Mucosa of stomach (tissue), 1 donor: ENCODE measurements around the gene DIAPH2.

Experiments used
- H3K27me3 ChIP-seq: one replicate; pipeline ENCODE4 v1.7.0; 2013; ENCODE audit warnings: mild to moderate bottlenecking, low read length; ENCODE audit not compliant: control insufficient read depth, insufficient read depth
- H3K36me3 ChIP-seq: one replicate; pipeline ENCODE4 v1.7.0; 2013; ENCODE audit warnings: low read length; ENCODE audit not compliant: control insufficient read depth, insufficient read depth
- H3K4me1 ChIP-seq: one replicate; pipeline ENCODE4 v1.7.0; 2013; ENCODE audit warnings: mild to moderate bottlenecking, low read length; ENCODE audit not compliant: control insufficient read depth, insufficient read depth
- H3K4me3 ChIP-seq: one replicate; pipeline ENCODE4 v1.7.0; 2013; ENCODE audit warnings: low read length
- H3K9ac ChIP-seq: one replicate; pipeline ENCODE4 v1.7.0; 2013; ENCODE audit warnings: mild to moderate bottlenecking, low read length, moderate library complexity
- H3K9me3 ChIP-seq: one replicate; pipeline ENCODE4 v1.7.0; 2013; ENCODE audit warnings: mild to moderate bottlenecking, low read length, moderate library complexity; ENCODE audit not compliant: control insufficient read depth
- donor health status: Pancreatic carcinoma.

Gene DIAPH2

GRCh38 chrX:97547877-97548578 lies 863.4 kb downstream of the DIAPH2 start:
- H3K9ac ChIP-seq, result no peak overlapping the region
- no peaks in the 10 kb centered on the region for H3K4me1 ChIP-seq
- no peaks in the 10 kb centered on the region for H3K27me3 ChIP-seq

DNA sequence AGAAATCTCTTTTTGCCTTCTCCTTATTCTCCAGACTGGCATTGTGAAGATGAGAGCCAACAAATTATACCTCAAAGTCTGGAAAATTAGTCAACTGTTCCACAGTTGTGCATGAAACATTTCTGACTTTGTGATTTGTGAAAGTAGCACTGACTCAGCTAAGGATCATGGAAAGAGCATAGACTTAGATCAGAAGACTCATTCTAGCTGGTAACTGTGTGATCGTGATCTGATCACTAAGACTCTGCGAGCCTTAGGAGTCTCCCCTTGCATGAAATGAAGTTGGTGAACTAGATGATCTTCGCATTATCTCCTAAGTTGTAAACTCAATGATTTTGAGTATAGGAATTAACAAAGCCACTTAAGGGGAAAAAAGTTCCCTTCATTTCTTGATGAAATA lies 867.2 kb downstream of the DIAPH2 start:
- Histone ChIP-seq H3K9ac (no peak overlapping the region), H3K27me3 (no peaks in the 10 kb centered on the region), H3K36me3 (no peaks in the 10 kb centered on the region), H3K9me3 (no peaks in the 10 kb centered on the region), H3K4me3 (no peak overlapping the region), H3K4me1 (no peaks in the 10 kb centered on the region)

More at GRCh38 chrX:97547877-97548578, 863.4 kb downstream of the DIAPH2 start:
- Histone ChIP-seq H3K4me3 (no peak overlapping the region), H3K9me3 (no peaks in the 10 kb centered on the region), H3K36me3 (no peaks in the 10 kb centered on the region)

DNA sequence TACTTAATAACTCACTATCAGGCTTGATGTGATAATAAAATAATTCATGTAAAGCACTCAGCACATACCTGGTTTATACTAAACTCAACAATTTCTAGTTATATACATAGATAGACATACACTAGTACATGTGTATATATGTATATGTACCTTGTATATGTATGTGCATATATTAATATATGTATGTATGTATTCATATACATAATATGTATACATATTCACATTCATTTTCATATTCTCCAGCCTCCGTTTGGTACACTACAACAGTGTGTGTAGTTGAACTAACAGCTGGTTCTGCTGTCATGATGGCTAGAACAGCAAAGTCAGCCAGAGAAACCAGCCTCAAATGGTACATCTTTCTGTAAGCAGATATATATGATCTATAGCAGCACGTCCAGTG lies 869.2 kb downstream of the DIAPH2 start:
- H3K27me3 ChIP-seq, result no peaks in the 10 kb centered on the region
- H3K9ac ChIP-seq, result no peak overlapping the region
- no peaks in the 10 kb centered on the region for H3K36me3 ChIP-seq
- H3K4me1 ChIP-seq, result no peaks in the 10 kb centered on the region
- no peaks in the 10 kb centered on the region for H3K9me3 ChIP-seq
- H3K4me3 ChIP-seq, result no peak overlapping the region

GRCh38 chrX:97556359-97556758 lies 871.7 kb downstream of the DIAPH2 start:
- Histone ChIP-seq H3K36me3 (no peaks in the 10 kb centered on the region), H3K9ac (no peak overlapping the region), H3K4me1 (no peaks in the 10 kb centered on the region), H3K27me3 (no peaks in the 10 kb centered on the region), H3K4me3 (no peak overlapping the region), H3K9me3 (no peaks in the 10 kb centered on the region)

DNA sequence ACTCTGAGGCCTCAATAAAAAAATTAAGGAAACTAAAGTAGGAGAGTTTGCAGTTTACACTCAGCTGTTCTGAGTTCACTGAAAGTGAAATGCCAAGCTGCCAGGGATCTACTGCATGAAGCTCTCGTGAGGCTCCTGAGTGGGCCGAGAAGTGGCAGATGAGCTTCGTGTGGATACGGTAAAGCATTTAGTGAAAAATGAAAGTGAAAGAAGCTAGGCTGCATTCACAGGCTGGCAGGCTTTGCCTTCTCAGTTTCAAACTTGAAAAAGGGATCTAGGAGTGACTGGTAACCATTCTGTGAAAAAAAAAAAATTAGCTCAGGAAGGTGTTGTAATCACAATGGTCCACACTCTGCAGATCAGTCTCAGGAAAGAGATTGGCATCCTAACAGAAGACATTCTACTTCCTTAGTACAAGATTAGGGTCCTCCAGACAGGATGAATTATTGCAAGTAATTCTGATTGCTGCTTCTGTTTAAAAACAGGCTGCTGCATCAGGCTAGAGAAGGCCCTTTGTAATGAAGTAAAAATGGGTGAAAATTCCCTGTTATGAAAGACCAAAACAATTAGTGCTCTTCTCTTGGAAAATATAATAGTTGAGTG lies 879.0 kb downstream of the DIAPH2 start:
- Histone ChIP-seq H3K4me1 (no peaks in the 10 kb centered on the region), H3K9ac (peak overlapping the region; percentile 15), H3K9me3 (no peaks in the 10 kb centered on the region), H3K4me3 (no peak overlapping the region), H3K36me3 (no peaks in the 10 kb centered on the region), H3K27me3 (no peaks in the 10 kb centered on the region)

DNA sequence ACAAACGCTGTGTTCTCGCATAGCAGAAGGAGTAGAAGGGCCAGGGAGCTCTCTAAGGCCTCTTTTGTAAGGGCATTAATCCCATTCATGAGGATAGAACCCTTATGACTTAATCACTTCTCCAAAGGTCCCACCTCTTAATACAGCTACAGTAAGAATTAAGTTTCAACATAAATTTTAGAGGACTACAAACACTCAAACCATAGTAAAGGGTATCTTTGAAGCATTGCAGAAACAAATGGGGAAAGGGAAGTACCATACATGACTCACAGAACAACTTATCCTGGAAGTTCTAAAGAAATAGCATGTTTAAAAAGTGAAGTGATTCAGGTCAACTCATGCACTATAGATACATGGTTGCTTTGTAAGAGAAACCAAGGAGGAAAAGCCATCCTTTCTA lies 879.9 kb downstream of the DIAPH2 start:
- Histone ChIP-seq H3K9me3 (no peaks in the 10 kb centered on the region), H3K27me3 (no peaks in the 10 kb centered on the region), H3K4me1 (no peaks in the 10 kb centered on the region), H3K36me3 (no peaks in the 10 kb centered on the region), H3K9ac (no peak overlapping the region), H3K4me3 (no peak overlapping the region)

GRCh38 chrX:97587171-97587570 lies 902.5 kb downstream of the DIAPH2 start:
- Histone ChIP-seq H3K9me3 (no peaks in the 10 kb centered on the region), H3K36me3 (no peaks in the 10 kb centered on the region), H3K27me3 (no peaks in the 10 kb centered on the region), H3K4me3 (no peak overlapping the region), H3K4me1 (no peaks in the 10 kb centered on the region), H3K9ac (no peak overlapping the region)

GRCh38 chrX:97594646-97595224 lies 910.1 kb downstream of the DIAPH2 start:
- Histone ChIP-seq H3K9me3 (no peaks in the 10 kb centered on the region), H3K4me1 (no peaks in the 10 kb centered on the region), H3K27me3 (no peaks in the 10 kb centered on the region), H3K9ac (no peak overlapping the region), H3K4me3 (no peak overlapping the region), H3K36me3 (no peaks in the 10 kb centered on the region)

DNA sequence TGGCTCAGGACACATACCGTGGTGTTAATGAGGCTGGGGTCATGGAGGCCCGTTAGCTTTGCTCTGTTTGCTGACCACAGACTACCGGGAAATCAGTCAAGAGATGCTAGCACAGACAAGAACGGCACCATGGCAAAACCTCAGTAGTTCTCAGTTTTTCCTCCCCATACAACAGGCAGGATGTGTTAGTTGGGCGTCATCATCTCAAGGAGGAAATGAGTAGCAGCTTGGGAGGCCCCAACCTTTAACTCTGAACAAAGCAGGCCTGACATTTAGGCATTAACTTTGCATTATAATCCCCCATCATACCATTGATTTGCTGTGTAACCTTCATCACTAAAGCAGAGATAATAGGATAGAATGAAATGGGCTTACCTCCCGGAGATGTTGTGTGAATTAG lies 913.3 kb downstream of the DIAPH2 start:
- Histone ChIP-seq H3K36me3 (no peaks in the 10 kb centered on the region), H3K9ac (no peak overlapping the region), H3K4me1 (no peaks in the 10 kb centered on the region), H3K27me3 (no peaks in the 10 kb centered on the region), H3K9me3 (no peaks in the 10 kb centered on the region), H3K4me3 (no peak overlapping the region)

GRCh38 chrX:97602465-97603258 lies 918.0 kb downstream of the DIAPH2 start:
- Histone ChIP-seq H3K9ac (no peak overlapping the region), H3K36me3 (no peaks in the 10 kb centered on the region), H3K9me3 (no peaks in the 10 kb centered on the region), H3K27me3 (no peaks in the 10 kb centered on the region), H3K4me1 (no peaks in the 10 kb centered on the region), H3K4me3 (no peak overlapping the region)

GRCh38 chrX:97605271-97605670 lies 920.6 kb downstream of the DIAPH2 start:
- Histone ChIP-seq H3K9ac (no peak overlapping the region), H3K4me1 (no peaks in the 10 kb centered on the region), H3K9me3 (no peaks in the 10 kb centered on the region), H3K4me3 (no peak overlapping the region), H3K27me3 (no peaks in the 10 kb centered on the region), H3K36me3 (no peaks in the 10 kb centered on the region)

- H3K9me3 ChIP-seq, result no peaks in the 10 kb centered on the region
- no peaks in the 10 kb centered on the region for H3K4me1 ChIP-seq
- no peak overlapping the region for H3K4me3 ChIP-seq
Measured at GRCh38 chrX:97609357-97609756, 924.7 kb downstream of the DIAPH2 start.

More at GRCh38 chrX:97609357-97609756, 924.7 kb downstream of the DIAPH2 start:
- Histone ChIP-seq H3K9ac (no peak overlapping the region), H3K36me3 (no peaks in the 10 kb centered on the region), H3K27me3 (no peaks in the 10 kb centered on the region)
